ENCODE results near the gene GLUD1.

Gene GLUD1

DNA sequence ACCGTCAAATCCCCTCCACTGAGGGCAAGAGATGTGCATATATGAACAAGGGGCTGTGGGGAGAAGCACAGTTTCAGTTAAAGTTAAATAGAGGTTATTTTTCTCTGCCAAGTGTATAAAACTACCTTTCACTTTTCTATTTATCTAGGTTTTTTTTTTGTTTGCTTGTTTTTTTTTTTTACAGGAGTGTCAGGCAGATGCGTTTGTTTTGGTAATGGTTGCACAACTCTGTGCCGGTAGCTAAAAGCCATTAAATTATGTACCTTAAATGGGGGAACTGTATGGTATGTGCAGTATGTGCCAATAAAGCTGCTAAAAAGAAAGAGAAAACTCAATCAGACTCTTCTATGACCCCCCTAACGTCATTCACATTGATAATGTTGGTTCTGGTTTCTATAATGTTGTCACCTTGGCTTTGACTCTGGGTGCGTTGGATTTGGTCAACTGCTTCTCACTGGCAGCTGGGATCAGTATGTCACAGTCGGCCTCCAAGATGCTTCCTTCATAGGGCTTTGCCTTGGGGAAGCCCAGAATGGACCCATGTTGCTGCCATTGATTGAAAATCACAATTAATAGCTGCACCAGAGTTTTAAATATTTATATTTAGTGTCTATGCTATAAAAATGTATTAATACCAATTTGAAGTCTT, 34.2 kb downstream of the GLUD1 start:
- TF ChIP-seq, protein P1, sequence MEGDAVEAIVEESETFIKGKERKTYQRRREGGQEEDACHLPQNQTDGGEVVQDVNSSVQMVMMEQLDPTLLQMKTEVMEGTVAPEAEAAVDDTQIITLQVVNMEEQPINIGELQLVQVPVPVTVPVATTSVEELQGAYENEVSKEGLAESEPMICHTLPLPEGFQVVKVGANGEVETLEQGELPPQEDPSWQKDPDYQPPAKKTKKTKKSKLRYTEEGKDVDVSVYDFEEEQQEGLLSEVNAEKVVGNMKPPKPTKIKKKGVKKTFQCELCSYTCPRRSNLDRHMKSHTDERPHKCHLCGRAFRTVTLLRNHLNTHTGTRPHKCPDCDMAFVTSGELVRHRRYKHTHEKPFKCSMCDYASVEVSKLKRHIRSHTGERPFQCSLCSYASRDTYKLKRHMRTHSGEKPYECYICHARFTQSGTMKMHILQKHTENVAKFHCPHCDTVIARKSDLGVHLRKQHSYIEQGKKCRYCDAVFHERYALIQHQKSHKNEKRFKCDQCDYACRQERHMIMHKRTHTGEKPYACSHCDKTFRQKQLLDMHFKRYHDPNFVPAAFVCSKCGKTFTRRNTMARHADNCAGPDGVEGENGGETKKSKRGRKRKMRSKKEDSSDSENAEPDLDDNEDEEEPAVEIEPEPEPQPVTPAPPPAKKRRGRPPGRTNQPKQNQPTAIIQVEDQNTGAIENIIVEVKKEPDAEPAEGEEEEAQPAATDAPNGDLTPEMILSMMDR (IDR thresholded peaks at IDR 0.05; ENCODE audit: control insufficient read depth, insufficient read depth, low read depth, low read length, missing control alignments): no peak
- no peak for DNase-seq (ENCODE audit: low read depth)

DNA sequence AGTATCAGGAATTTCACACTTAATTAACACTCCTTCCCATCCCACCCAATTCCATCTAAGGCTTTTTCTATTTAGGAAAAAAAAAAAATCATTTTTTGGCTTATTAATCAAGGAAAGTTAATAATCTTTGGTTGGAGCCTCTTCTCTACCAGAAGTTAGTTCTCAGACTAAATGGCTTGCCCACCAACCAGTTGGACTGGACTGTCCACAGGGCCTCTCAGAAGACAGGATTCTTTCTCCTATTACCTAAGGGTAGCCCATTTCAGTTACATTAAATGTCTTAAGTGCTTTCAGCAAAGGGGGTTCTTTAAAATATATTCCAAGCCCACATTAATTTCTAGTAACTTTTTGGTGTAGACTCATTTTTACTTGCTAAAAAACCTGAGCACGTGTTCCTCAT, 35.2 kb downstream of the GLUD1 start:
- TF ChIP-seq, protein P1 (IDR thresholded peaks at IDR 0.05; ENCODE audit: control insufficient read depth, insufficient read depth, low read depth, low read length, missing control alignments): no peak
- no peak for DNase-seq (ENCODE audit: low read depth)
- no peak overlapping the region for H3K4me3 ChIP-seq (ENCODE audit: control insufficient read depth, low read depth, low read length)

More for the DNA sequence above, 34.2 kb downstream of the GLUD1 start:
- H3K4me3 ChIP-seq (ENCODE audit: control insufficient read depth, low read depth, low read length): no peak overlapping the region

DNA sequence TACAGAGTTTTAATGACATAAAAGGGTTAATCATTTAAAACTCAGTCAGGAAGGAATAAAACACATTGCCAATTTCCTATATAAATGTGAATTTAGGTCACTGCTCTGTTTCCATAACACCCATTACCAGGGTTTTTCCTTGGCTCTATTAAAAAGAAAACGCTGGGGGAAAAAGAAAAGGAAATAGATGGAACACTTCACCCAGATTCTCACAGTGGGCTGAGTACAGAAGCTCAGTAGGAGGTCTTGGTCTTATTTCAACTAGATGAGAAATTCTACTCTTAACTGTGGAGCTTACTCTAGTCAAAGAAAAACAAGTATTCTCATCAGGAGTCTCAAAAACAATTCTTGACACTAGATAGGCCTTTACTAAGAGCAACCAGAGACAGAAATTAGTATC, 36.5 kb downstream of the GLUD1 start:
- H3K4me3 ChIP-seq (ENCODE audit: control insufficient read depth, low read depth, low read length): no peak overlapping the region
- TF ChIP-seq, protein P1 (IDR thresholded peaks at IDR 0.05; ENCODE audit: control insufficient read depth, insufficient read depth, low read depth, low read length, missing control alignments): no peak
- DNase-seq (ENCODE audit: low read depth): no peak

DNA sequence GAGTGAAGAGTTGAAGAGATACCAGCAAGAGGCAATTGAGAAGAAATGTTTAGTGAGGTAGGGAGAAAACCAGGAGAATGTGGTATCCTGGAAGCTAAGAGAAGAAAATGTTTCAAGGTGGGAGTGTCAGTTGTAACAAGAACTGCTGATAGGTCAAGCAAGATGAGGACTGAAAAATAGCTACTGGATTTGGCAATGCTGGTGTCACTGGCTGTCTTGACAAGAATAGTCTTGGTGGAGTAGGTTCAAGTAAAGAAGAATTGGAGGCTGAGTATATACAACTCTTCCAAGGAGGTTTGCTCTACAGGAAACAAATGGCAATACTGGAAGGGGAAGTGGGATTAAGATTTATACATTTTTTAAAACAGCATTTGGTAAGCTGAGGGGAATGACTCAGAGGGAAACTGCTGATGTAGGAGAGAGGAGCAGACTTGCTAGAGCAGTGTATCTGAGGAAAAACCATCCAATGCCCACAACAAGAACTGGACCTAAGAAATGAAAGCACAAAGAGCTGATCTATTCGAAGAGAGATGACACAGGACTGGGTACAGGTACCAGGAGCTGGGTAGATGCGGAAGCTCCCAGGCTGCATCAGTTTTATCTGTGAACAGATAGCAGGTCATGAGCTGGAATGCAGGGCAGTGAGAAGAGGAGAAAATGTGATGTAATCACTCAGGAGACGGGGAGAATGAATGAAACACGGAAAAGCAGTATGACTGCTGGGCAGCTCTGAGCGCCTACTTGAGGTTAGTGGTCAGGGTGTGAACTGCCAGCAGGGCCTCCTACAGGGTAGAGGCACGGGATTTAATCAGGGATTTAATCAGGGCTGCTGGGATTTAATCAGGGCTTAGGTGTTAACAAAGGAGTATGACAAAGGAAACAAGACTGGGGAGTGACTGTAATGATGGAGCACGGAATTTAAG, 40.0 kb downstream of the GLUD1 start:
- DNase-seq (ENCODE audit: low read depth): peak; percentile 41
- TF ChIP-seq, protein P1 (IDR thresholded peaks at IDR 0.05; ENCODE audit: control insufficient read depth, insufficient read depth, low read depth, low read length, missing control alignments): peak; percentile 74
- H3K4me3 ChIP-seq (ENCODE audit: control insufficient read depth, low read depth, low read length): no peak overlapping the region

DNA sequence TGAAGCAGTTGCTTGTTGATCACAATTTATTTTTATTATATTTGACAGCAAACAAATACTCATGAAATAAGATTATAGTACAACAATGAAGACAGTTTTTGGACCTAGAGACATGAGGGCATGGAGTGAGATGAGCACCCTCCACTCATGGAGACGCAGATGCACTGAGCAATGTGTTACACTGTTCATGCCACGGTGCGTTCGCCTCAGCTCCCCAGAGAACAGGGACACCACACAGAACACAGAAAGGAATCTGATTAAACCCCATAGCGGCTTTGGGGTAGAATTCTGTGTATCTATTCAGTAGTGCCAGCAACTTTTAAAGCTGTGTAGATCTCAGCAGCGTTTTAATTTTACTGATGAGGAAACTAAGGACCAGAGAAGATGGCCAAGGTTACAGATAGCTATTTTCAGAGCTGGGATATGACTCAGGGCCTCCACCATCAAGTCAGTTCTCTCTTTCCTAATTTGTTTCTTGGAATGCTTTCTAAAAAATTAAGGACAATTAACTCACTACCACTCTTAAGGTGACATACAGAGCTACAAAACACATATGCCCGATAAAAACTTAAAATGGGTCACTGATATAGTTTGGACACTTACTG, 41.0 kb downstream of the GLUD1 start:
- DNase-seq (ENCODE audit: low read depth): no peak
- no peak overlapping the region for H3K4me3 ChIP-seq (ENCODE audit: control insufficient read depth, low read depth, low read length)
- TF ChIP-seq, protein P1 (IDR thresholded peaks at IDR 0.05; ENCODE audit: control insufficient read depth, insufficient read depth, low read depth, low read length, missing control alignments): no peak

DNA sequence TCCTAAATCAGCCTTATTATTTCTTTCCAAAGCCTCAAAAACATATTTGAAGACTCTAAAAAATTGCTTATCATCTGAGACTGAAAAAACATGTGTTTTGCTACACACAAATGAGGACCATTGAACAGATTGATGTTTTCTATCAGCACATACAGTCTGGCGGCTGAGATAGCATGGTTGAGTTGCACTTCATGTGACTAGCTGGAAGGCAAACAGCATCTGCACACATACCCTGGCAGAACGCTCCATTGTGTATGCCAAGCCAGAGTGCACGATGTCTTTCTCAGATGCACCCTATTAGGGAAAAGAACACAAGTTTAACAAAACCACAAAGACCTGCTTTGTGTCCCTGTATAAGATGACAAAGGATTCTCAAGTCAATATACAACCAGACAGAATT, 41.5 kb downstream of the GLUD1 start:
- TF ChIP-seq, protein P1 (IDR thresholded peaks at IDR 0.05; ENCODE audit: control insufficient read depth, insufficient read depth, low read depth, low read length, missing control alignments): no peak
- no peak for DNase-seq (ENCODE audit: low read depth)
- no peak overlapping the region for H3K4me3 ChIP-seq (ENCODE audit: control insufficient read depth, low read depth, low read length)

All from AG09309 (cell line).